Measurements from ENCODE around the gene SEMA4D.

DNA sequence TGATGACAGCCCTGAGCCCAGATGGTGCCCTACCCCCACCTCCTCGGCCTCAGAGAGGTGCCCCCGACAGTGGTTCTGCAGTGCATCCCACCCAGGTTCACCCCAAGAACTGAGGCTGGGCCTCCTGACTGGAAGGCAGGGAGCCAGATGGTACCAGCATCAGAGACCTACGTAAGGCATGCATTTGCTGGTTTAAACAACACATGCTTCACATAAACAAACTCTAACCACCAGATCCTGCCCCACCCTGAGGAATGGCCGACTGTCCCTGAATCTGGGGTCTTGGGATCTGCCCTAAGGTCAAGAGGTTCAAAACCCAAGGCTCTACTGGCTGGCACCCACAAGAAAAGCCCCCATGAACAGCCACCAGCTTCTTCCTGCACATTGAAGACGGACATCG, 106.3 kb downstream of the SEMA4D start:
- TF ChIP-seq, protein P1, sequence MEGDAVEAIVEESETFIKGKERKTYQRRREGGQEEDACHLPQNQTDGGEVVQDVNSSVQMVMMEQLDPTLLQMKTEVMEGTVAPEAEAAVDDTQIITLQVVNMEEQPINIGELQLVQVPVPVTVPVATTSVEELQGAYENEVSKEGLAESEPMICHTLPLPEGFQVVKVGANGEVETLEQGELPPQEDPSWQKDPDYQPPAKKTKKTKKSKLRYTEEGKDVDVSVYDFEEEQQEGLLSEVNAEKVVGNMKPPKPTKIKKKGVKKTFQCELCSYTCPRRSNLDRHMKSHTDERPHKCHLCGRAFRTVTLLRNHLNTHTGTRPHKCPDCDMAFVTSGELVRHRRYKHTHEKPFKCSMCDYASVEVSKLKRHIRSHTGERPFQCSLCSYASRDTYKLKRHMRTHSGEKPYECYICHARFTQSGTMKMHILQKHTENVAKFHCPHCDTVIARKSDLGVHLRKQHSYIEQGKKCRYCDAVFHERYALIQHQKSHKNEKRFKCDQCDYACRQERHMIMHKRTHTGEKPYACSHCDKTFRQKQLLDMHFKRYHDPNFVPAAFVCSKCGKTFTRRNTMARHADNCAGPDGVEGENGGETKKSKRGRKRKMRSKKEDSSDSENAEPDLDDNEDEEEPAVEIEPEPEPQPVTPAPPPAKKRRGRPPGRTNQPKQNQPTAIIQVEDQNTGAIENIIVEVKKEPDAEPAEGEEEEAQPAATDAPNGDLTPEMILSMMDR (conservative IDR thresholded peaks at IDR 0.05; ENCODE audit: low read length): no peak
- no peak for TF ChIP-seq EZH2phosphoT487 (IDR thresholded peaks at IDR 0.05; ENCODE audit: borderline replicate concordance)
